GM21526 (cell line): Measurements from ENCODE around the gene CDPF1.

Source experiments
- ATAC-seq: cut with Tn5 transposase; IDR thresholded peaks from one replicate; pipeline ENCODE4 v1.9.1; 2021; ENCODE audit warnings: moderate library complexity; ENCODE audit not compliant: unreplicated experiment, low FRiP score

The CDPF1 gene, protein sequence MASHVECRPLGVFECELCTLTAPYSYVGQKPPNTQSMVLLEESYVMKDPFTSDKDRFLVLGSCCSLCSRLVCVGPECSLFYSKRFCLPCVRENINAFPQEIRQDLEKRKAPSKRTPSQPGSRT

DNA sequence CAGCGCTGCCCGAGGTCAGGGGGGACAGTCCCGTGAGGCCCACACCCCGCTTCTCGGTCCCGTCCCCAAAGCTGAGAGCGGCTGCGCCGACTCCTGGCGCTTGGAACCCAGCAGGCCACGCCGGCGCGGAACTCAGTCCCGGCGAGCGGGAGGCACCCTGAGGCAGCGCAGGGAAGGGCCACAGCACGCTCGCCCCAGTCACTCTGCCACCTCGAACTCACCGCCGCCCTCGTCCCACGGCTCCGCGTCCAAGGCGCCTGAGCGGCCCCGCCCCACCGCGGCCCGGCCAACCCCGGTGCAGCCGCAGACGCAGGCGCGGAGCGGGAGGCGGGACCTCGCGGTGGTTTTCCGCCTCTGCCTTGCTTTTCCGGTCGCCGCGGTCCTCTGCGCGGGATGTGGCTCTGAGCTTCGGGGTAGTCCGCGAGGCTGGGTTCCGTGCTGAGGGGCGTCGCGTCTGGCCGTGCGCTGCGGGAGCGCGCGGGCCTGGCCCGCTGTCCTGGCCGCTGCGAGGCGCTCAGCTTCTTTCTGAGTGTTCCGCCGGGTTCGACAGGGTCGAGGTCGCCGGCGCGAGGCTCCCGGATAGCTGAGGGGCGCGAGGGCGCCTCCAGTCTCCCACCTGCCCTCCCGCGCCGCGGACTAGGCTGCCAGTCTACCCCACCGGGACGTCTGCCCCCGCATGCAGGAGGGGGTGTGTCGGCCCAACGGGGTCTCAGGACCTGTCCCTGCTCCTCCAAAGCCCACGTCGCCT lies at the start of gene CDPF1:
Gene CDPF1, minus strand, starts transcription at position 259 of the 748 bp plus-strand sequence. CDS start 2,009 bp downstream, outside the sequence.
- ATAC-seq, result peak; percentile 76

DNA sequence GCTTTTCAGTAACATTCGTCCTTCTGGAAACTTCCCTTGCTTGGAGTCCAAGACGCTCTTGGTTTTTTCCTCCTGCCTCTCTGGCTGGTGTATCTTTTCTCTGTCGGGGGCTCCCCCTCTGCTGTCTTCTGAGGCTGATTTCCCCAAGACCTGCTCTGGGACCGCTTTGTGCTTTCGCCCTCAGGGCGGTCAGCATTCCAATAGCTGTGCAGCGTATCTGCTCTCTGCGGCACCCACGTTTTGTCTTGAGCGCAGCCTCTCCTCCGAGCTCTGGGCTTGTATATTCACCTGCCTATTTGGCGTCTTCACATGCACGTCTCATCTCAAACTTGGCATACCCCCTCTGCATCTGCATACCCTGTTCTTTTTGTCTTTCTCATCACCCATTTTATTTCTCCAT lies 49.0 kb upstream of the CDPF1 start:
- ATAC-seq, result no peak

DNA sequence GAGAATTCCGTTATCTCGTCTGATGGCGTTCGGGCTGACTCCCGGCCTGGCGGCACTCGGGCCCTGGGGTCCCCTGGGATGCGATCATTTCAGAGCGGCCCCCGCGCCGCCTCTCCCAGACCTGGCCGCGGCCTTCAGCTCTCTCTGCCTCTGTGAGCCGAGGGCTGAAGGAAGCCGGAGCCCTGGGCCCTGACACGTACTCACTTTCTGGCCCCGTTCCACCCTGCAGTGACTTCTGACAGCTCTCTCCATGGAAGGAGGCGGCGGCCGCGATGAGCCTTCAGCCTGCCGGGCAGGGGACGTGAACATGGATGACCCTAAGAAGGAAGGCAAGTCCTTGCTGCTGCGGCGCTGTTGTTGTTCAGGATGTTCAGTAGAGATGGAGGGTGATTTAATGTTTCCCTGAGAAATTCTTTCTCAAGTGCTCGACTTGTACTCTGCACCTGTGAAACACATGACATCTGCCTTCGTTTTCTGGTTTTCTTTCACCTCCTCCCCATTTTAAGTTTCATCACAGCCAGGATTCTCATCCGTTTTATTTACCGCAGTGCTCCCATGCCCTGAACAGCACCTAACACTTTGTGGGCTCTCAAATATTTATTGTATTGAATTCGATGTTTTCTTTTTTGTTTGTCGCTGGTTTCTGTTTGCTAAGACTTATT lies 47.2 kb upstream of the CDPF1 start:
- peak; percentile 10 for ATAC-seq

DNA sequence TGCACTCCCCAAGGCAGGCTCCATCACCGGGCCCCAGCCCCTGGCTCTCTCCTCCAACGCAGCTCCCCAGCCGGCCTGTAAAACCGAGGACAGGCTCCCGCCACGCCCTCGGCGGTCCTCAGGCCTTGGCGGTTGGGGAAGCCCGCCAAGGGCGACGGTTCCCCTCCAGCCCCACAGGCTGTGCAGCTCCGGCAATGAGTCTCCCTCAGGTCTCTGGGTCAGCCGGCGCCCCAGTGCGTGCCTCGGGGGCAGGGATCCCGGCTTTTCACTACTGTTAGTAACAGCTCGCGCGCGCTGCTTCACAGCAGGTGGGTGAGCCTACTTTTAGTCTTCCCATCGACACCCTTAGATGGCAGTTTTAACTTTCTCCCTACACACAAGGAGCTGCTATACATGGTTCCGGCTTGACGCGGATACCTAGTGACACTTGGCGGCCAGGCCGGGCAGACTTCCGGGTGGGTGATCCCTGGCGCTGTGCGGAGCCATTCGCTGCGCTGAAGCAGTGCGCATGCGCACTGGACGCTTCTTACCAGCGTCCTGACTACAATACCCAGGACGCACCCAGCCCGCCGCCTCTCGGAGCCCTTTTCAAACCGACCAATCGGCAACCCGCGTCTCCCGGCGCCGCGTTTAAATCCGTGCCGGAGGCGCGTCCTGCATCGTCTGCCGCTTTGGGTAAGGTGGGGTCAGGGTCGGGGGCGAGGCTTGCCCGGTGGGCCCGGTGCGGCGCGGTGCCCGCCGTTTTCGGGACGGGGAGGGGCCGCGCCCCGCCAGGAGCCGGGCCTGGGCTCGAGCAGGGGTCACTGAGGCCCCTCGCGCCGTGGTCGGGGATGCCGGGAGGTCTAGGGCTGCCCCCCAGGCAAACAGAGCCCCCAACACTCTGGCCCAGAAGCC lies 46.4 kb upstream of the CDPF1 start, which contains the start of gene GTSE1:
Gene GTSE1, plus strand, starts transcription at position 614 of the 894 bp plus-strand sequence. CDS start 531 bp downstream, outside the sequence.
- ATAC-seq, result peak; percentile 89

DNA sequence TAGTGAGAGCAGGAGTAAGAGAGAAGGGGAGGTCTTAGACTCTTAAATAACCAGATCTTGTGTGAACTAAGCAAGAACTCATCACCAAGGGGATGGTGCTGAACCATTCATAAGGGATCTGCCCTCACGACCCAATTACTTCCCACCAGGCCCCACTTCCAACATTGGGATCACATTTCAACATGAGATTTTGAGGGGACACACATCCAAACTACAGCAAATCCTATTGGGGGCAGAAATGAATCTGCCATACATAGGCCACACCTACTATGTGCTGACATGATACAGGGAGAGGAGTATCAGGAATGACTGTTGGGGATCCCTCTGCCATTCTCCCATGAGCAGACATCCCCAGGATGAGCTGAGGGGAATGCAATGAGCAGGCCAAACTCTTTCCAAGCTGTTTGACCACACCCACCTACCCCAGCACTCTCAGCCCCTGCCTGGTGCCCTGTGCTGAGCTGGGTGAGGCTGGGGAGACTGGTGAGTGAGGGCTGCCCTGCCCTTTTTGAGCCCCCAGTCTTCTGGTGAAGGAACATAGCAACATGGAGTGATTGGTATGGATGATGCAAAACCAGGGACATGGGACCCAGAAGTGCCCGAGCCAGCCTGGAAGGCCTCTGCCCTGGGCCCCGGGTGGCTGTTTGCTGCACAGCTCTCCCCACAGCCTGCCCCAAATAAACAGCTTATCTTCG lies 45.3 kb upstream of the CDPF1 start:
- ATAC-seq, result no peak

DNA sequence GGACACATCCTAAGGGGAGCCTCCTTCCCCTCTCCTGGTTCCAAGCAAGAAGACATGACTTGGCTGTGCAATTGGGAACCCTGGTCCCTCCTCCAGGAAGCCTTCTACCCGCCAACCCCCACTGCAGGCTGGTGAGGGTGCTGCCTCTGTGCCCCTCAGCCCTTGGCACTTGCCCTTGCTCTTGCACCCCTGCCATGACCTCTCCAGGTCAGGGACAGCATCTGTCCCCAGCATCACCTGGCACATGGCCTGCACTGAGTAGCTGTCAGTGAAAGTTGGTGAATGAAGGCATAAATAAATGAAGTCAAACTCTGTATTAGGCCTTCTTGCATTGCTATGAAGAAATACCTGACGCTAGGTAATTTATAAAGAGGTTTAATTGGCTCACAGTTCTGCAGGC lies 44.7 kb upstream of the CDPF1 start:
- no peak for ATAC-seq

DNA sequence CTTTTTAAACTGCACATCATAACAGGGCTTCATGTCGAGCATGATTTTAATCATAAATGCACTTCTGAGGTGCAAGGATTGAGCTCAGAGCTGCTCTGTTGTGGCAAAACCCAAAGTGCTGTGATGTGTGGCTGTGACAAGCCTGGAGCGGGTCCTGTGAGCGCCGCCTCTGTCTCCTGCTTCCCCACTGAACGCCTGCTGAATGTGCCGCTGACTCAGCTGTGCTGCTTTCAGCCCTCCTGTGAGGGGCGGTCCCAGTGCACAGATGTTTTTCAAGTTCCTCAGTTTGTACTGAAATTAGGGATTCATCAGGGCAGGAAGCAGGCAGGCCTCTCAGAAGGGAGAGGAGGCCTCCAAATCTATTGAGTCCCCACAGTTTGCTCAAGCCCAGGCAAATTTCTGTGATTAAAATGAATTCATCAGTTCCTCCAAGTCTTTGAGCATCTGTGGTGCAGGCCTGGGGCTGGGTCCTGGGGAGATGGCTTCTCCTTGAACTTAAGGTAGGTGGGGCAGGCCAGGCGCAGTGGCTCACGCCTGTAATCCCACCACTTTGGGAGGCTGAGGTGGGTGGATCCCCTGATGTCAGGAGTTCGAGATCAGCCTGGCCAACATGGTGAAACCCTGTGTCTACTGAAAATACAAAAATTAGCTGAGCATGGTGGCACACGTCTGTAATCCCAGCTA lies 43.6 kb upstream of the CDPF1 start:
- no peak for ATAC-seq

DNA sequence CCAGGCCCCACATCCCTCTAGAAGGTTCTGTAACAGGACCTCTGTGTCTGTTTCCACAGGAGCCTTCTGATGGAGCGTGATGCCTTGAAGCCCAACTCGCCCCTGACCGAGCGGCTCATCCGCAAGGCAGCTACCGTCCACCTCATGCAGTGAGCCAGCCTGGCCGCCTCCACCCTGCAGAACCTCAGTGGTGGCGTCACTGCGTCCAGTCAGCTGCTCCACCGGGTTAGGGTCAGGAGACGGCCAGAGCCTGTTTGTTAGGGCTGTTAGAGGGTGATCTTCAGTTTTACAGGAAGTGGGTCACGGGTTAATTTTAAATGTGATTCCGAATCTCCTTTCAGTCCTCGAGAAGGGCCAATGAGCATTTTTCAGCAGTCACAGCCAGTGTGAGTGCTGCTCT lies 42.6 kb upstream of the CDPF1 start:
- no peak for ATAC-seq

DNA sequence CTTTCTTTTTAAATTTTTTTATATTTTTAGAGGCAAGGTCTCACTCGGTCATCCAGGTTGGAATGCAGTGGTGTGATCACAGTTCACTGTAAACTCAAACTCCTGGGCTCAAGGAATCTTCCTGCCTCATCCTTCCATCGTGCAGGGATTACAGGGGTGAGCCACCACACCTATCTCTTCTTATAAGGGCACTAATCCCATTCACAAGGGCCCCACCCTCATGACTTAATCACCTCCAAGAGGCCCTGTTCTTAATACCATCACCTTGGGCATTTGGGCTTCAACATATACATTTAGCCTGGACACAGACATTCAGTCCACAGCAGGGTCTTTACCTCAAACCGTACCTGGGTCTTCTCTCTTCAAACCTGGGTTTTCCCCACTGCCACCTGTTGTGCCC lies 42.1 kb upstream of the CDPF1 start:
- ATAC-seq, result no peak

DNA sequence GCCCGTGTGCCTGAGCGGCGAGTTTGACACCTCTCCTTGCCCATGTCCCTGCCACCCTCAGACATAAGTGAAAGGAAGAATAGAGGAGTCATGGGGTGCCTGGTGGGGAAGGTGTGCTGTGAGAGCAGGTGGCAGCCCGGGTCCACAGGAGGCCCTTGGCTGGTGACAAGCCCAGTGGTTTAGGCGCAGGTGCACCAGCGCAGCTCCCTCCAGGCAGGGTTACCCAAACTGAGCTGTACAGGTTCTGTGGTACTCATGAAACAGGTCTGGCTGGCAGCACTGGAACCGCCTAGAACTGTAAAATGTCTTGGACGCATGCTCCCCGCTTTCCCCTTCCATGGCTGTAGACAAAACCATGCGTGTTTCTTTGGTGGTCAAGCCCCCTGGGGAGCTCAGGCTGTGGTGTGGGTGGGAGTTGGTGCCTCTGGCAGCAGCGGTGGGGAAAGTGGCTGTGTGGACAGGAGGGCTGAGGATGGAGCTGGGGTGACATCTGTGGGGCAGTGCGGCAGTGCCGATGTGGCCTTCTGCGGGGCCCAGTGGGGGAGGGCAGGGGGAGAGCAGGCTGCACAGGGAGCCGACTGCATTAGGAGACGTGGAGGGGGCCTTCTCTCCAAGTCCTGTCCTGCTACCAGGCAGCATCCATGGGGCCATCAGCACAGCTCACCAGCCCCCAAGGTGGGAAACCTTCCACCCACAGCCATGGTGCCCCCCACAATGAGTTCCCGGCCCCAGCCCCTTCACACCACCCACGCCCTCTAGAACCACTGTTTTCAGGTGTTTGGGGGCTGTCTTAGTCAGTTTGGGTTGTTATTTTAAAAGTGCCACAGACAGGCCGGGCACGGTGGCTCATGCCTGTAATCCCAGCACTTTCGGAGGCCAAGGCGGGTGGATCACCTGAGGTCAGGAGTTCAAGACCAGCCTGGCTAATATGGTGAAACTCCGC lies 41.0 kb upstream of the CDPF1 start:
- ATAC-seq, result no peak

DNA sequence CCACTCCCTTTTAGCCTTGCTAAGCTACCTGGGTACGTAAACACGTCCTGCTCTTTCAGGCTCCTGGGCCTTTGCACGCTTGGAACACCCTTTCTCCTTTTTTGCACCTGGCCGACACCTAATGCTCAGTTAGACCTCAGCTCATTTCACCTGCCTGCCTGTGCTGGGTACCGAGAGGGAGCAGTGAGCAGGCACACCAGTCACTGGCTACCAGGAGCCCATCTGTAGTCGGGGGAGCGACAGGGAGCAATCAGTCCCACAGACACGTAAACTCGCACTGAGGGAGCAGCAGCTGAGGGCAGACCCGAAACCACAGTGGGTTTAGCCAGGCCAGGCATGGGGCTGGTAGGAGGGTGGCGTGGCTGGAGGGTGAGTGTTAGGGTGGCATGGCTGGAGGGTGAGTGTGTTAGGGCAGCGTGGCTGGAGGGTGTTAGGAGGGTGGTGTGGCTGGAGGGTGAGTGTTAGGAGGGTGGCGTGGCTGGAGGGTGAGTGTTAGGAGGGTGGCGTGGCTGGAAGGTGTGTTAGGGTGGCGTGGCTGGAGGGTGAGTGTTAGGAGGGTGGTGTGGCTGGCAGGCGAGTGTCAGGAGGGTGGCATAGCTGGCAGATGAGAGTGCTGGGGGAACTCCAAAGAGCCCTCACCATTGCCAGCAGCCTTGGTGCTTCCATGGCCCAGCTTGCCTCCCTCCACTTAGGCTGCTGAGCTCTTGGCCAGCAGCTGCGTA lies 40.2 kb upstream of the CDPF1 start:
- no peak for ATAC-seq

DNA sequence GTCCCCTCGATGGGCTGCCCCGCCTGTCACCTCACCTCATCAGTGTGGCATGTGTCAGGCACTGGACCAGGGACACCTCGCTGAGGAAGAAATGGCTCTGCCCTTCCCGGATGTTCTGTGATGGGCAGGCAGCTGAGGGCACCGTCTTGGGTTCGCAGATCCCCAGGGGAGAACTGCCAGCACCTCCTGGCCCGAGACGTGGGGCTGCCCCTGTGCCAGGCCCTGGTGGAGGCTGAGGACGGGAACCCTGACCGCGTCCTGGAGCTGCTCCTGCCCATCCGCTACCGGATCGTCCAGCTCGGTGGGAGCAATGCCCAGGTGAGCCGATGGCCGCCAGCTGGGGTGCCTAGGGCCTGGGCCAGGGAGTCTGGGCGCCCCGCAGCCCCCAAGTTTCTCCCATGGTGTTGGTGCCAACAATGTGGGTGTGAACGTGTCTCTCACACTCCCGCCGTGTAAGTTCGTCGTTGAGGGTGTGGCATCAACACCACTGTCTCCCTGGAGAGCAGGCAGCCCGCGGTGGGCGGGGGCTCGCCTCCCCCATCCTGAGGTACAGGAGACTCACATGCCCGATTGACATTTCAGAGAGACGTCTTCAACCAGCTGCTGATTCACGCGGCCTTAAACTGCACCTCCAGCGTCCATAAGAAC lies 39.3 kb upstream of the CDPF1 start:
- no peak for ATAC-seq

DNA sequence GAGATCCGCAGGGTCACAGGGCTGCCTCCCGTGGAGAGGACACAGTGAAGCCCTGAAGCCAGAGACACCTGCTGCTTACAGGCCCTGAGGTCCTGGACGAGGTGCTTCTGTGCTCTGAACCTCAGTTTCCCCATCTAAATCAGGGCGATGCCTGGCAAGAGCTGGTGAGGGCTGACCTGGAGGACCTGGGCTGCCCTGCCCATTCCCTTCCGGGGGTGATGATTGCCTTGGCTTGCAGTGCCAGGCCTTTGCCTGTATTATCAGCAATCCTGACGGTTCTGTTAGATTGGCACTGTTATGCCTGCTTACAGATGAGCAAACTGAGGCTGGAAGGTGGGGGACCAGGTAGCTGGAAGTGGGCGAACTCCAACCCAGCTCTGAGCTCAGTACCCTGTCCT lies 38.8 kb upstream of the CDPF1 start:
- no peak for ATAC-seq

DNA sequence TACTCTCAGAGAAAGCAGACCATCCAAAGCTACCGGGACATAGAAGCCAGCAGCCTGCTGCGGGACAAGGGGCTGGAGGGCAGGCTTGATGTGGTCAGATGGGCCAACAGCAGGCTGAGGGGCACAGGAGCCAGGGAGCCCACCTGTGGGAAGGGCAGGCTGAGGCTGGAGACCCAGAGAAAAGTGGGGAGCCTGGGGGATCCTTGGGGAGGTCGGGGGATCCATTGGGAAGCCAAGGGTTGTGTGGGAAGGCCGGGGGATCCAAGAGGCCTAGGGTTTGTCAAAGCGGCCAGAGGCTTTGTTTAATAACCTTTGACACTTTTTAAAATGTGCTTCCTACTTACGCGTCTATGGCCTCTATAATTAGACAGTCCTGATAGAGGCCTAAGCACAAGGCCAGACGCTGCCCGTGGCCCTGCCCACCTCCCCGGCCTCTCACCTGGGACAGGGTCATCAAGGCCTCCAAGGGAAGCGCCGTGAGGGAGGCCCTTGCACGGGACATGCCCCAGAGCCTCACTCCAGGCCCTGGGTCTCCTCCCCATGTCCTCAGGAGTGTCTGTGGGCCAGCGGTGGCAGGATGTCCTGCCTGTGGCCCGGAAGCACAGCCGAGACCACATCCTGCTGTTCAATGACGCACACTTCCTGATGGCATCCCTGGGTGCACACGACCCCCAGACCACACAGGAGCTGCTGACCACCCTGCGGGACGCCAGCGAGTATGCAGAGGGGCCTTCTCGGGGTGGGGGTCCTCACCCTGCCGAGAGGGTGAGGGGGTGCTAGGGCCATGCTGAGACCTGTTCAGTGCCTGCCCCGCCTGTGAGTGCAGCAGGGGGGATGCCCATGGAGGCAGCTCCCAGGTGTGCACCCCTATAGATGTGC lies 38.0 kb upstream of the CDPF1 start:
- peak; percentile 47 for ATAC-seq

DNA sequence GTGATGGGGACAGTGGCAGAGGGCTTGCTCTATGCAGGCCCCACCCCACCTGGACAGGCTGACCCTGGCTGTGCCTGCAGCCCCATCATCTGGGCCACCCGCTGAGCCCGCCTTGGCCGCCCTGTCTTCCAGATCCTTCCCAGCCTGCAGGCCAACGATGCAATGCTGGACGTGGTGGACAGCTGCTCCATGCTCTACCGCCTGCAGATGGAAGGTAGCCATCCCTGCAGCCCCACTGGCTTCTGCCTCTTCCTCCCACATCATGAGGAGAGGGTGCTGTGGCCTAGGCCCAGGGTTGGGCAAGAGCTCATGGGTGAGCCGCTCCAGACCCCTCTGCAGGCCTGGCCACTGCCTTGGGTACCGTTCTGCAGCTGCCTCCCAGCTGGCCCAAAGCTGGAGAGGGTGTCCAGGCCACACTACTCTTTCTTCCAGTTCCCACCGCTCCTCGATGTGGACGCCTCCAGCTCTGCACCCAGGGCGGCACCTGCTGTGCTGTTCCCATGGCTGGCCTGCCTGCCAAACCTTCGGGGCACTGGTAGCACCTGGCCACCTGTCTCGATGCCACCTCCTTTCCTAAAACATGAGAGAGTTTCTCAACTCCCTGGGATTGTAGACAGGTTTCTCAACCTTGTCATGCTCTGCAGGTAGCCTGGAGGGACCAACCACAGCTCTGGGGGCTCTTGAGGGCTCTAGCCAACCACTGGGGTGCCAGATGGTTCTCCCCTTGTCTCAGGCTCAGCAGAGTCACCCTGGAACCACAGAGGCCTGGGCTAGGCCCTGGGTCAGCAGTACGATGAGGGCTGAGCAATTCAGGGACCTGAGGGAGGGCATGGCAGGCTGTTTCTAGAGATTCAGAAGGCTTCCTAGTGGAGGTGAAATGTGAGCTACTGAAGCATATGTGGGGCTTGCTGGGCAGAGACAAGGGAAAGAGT lies 37.1 kb upstream of the CDPF1 start:
- no peak for ATAC-seq
